ENCODE data around the gene LRRC73. TPM values are rescaled to one million over a fixed set of nuclear protein-coding genes. Genes with fewer than 3 reads are reported as not detected.

LRRC73 gene
- total and polyA plus RNA-seq, 2 of the 8 experiments (the other 6 are each of a cell fraction or from before 2014, with no cell fraction given) = 0.24 to 0.26 TPM

DNA sequence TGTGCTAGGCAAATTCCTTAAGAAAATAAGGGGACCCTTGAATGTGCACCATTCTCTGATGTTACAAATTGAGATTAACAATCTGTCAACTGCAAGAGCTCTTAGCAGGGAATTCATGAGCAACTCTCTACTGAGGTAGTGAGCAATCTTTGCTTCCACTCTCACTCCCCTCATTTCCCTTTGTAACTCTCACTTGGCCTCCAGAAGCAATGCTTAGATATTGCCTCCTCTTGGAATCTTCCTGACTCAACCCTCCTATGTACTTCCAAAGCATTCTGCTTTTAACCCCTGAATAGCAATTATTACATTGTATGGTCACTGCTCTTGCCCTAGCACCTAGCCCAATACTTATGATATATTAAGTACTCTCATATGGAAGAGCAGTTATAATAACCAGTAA is 49.2 kb upstream of the LRRC73 start:
- H3K79me2 ChIP-seq (ENCODE audit: control insufficient read depth in 1 of 2, insufficient read depth in 2 of 2, low read length in 2 of 2) = no peaks in the 10 kb centered on the region
- H3K9ac ChIP-seq (replicated peaks in 1 of 4; ENCODE audit: extremely low read depth in 1 of 4, low read depth in 3 of 4, low read length in 3 of 4) = no peak overlapping the region
- no peak overlapping the region for H3K4ac ChIP-seq (replicated peaks; ENCODE audit: insufficient read length, low read depth, low read length)
- no peak overlapping the region for H3K18ac ChIP-seq (ENCODE audit: extremely low read depth, low read length)
- no peak overlapping the region for H3K14ac ChIP-seq (ENCODE audit: insufficient read length)
- H3K4me1 ChIP-seq (replicated peaks in 1 of 4; ENCODE audit: control insufficient read depth in 3 of 4, insufficient read depth in 4 of 4, low read length in 3 of 4) = no peaks in the 10 kb centered on the region
- H3K36me3 ChIP-seq (ENCODE audit: control insufficient read depth in 2 of 4, insufficient read depth in 4 of 4, low read length in 3 of 4) = peaks cover 34 to 95% (median 73%) of the 10 kb centered on the region in 4 experiments
- ChIA-PET CTCF (ENCODE audit: partially characterized antibody) (interaction anchor here (0.6 to 1.1 kb wide), 2 partner anchors 9 to 1468 kb away, joined by 3 to 6 read pairs; no protein-coding TSS in a partner anchor), POLR2A (ENCODE audit: partially characterized antibody) (interaction anchor here (1.3 to 1.6 kb wide), 4 partner anchors 12 to 39 kb away, joined by 3 to 7 read pairs (median 5); no protein-coding TSS in a partner anchor)
- no peak overlapping the region for H2BK12ac ChIP-seq (ENCODE audit: low read depth, low read length)
- no peaks in the 10 kb centered on the region for H3K79me1 ChIP-seq (ENCODE audit: low read depth, low read length)
- no peaks in the 10 kb centered on the region for H3K23me2 ChIP-seq (ENCODE audit: low read depth, low read length)
- H2BK15ac ChIP-seq (ENCODE audit: low read length) = no peak overlapping the region
- FAIRE-seq (no peak), DNase-seq (ENCODE audit: low read depth in 1 of 2, low spot score in 2 of 2) (no peak)
- no peak overlapping the region for H3K23ac ChIP-seq (ENCODE audit: insufficient read length)
- H3K4me3 ChIP-seq (ENCODE audit: extremely low read depth in 1 of 4, insufficient read depth in 2 of 4, low read depth in 3 of 4, low read length in 4 of 4) = no peak overlapping the region
- no peak overlapping the region for H3K27ac ChIP-seq (ENCODE audit: low read depth, low read length)
- H2AK5ac ChIP-seq (ENCODE audit: low read depth, low read length) = no peak overlapping the region
- no peak overlapping the region for H4K91ac ChIP-seq (replicated peaks; ENCODE audit: insufficient read length, low read length)
- H3K27me3 ChIP-seq (replicated peaks in 1 of 4; ENCODE audit: control insufficient read depth in 3 of 4, extremely low read depth in 1 of 4, insufficient read depth in 3 of 4, low read length in 3 of 4) = no peaks in the 10 kb centered on the region
- no peak overlapping the region for H2BK5ac ChIP-seq (ENCODE audit: low read depth, low read length)
- no peak overlapping the region for H2BK120ac ChIP-seq (replicated peaks; ENCODE audit: low read depth, low read length)
- no peak overlapping the region for H4K8ac ChIP-seq (ENCODE audit: extremely low read depth, insufficient read depth, low read length)
- H3K56ac ChIP-seq (replicated peaks; ENCODE audit: insufficient read length, low read depth, low read length) = no peak overlapping the region
- no peak overlapping the region for H2AFZ ChIP-seq (ENCODE audit: low read length)
- H2BK20ac ChIP-seq (ENCODE audit: low read length) = no peak overlapping the region
- peaks cover 0 to 1% of the 10 kb centered on the region in 2 experiments for H4K20me1 ChIP-seq (replicated peaks in 1 of 2; ENCODE audit: control insufficient read depth in 1 of 2, insufficient read depth in 2 of 2, low read length in 2 of 2)
- no peak overlapping the region for H3K4me2 ChIP-seq (ENCODE audit: insufficient read depth in 1 of 2, low read depth in 2 of 2, low read length in 2 of 2)
- no peak for TF ChIP-seq KDM5A (IDR thresholded peaks at IDR 0.05; ENCODE audit: low read length)
- no peak for TF ChIP-seq CHD2 (IDR thresholded peaks at IDR 0.05; ENCODE audit: low read length)
- TF ChIP-seq HDAC2 (IDR thresholded peaks at IDR 0.05; ENCODE audit: borderline replicate concordance in 1 of 2, low read depth in 2 of 2, low read length in 2 of 2) = no peak
- TF ChIP-seq, protein P1, sequence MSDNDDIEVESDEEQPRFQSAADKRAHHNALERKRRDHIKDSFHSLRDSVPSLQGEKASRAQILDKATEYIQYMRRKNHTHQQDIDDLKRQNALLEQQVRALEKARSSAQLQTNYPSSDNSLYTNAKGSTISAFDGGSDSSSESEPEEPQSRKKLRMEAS (IDR thresholded peaks at IDR 0.05) = no peak
- TF ChIP-seq BRCA1 (IDR thresholded peaks at IDR 0.05; ENCODE audit: low read depth, low read length) = no peak
- TF ChIP-seq EP300 (IDR thresholded peaks at IDR 0.05; ENCODE audit: borderline replicate concordance in 1 of 2, low read depth in 2 of 2, low read length in 2 of 2) = no peak
- no peak for TF ChIP-seq CTBP2 (IDR thresholded peaks at IDR 0.05; ENCODE audit: borderline replicate concordance, insufficient read depth, insufficient read length, low read length)
- no peak for TF ChIP-seq POLR2AphosphoS5 (IDR thresholded peaks at IDR 0.05; ENCODE audit: low read depth, low read length)
- no peak for TF ChIP-seq KDM4A (IDR thresholded peaks at IDR 0.05; ENCODE audit: low read depth, low read length, severe bottlenecking)
- H3K9me3 ChIP-seq (ENCODE audit: insufficient read depth in 2 of 2, low read depth in 1 of 2, low read length in 1 of 2) = no peaks in the 10 kb centered on the region
- no peak overlapping the region for H4K5ac ChIP-seq (ENCODE audit: insufficient read length, low read depth, low read length)
